Hepatic stellate cell (primary cell): ENCODE data around the gene AP5Z1.

Experiments used
- DNase-seq: peaks from one replicate; pipeline ENCODE4 v3.0.0; 2011; ENCODE audit warnings: low spot score

AP5Z1 gene

GRCh38 chr7:4766666-4767519 lies 8.5 kb upstream of the AP5Z1 start:
- DNase-seq = no peak

GRCh38 chr7:4768597-4769569 lies 6.5 kb upstream of the AP5Z1 start:
- no peak for DNase-seq

GRCh38 chr7:4769761-4770160 lies 5.7 kb upstream of the AP5Z1 start:
- no peak for DNase-seq

- DNase-seq = no peak
These were observed 4.5 kb upstream of the AP5Z1 start for GRCh38 chr7:4770886-4771285.

- no peak for DNase-seq
These were observed 3.7 kb upstream of the AP5Z1 start for GRCh38 chr7:4771737-4772136.

- DNase-seq = no peak
These were observed 3.1 kb upstream of the AP5Z1 start for GRCh38 chr7:4772306-4772705.

- DNase-seq = no peak
These were observed 1.4 kb upstream of the AP5Z1 start for GRCh38 chr7:4774007-4774406.

- peak; percentile 87 for DNase-seq
These were observed 669 bp upstream of the AP5Z1 start for GRCh38 chr7:4774658-4775249.

- DNase-seq = peak; percentile 64
These were observed 613 bp downstream of the AP5Z1 start for GRCh38 chr7:4775848-4776623.

GRCh38 chr7:4779118-4779517 lies 3.7 kb downstream of the AP5Z1 start:
- DNase-seq = no peak

GRCh38 chr7:4781366-4782069 lies 6.1 kb downstream of the AP5Z1 start:
- no peak for DNase-seq

- DNase-seq = no peak
These were observed 7.2 kb downstream of the AP5Z1 start for GRCh38 chr7:4782333-4783291.

- DNase-seq = no peak
These were observed 7.8 kb downstream of the AP5Z1 start for GRCh38 chr7:4783292-4783652.

- DNase-seq = no peak
These were observed 8.4 kb downstream of the AP5Z1 start for GRCh38 chr7:4783762-4784351.

- DNase-seq = no peak
These were observed 9.4 kb downstream of the AP5Z1 start for GRCh38 chr7:4784799-4785198.

- DNase-seq = no peak
These were observed 9.9 kb downstream of the AP5Z1 start for GRCh38 chr7:4785371-4785770.

- no peak for DNase-seq
These were observed 10.6 kb downstream of the AP5Z1 start for GRCh38 chr7:4786015-4786414.

- no peak for DNase-seq
These were observed 12.1 kb downstream of the AP5Z1 start for GRCh38 chr7:4787541-4787940.

GRCh38 chr7:4787947-4788626 lies 12.7 kb downstream of the AP5Z1 start:
- no peak for DNase-seq
